Omental fat pad (tissue), 4 donors: ENCODE data around the gene NHLRC3. TPM values are rescaled to one million over a fixed set of nuclear protein-coding genes. Genes with fewer than 3 reads are reported as not detected.
"Not testable (repeated sequence)": the region's sequence is repeated elsewhere in the genome, so short reads cannot be mapped to it uniquely, and the experiment has no call there.

Source experiments
- ATAC-seq: fragments of 150-250 bp; one replicate; pipeline ENCODE4 v1.9.1; 2016; ENCODE audit warnings: mild to moderate bottlenecking, moderate library complexity; ENCODE audit not compliant: low FRiP score
- DNase-seq: peaks from one replicate; pipeline ENCODE4 v3.0.0-alpha.2; 2019; ENCODE audit warnings: low spot score
- CTCF ChIP-seq, 3 donors: fragments of 450-650 bp; IDR thresholded peaks; one replicate each; pipeline ENCODE4 v1.5.1; 2016 to 2017; ENCODE audit warnings: antibody characterized with exemption in 3 of 3, mild to moderate bottlenecking in 3 of 3, moderate library complexity in 2 of 3
- total RNA-seq, 4 donors: library from RNA; depleted of rRNA; stranded (reverse); fragments of >200 nt; gene quantifications; one replicate each; pipeline ENCODE4 v1.1.0, GENCODE V29; 2016

NHLRC3 gene
- total RNA-seq, 4 donors from 2014 or later = 18.4 to 25.2 (median 23.3) TPM

- DNase-seq (no peak), ATAC-seq (no peak)
- no peak for TF ChIP-seq CTCF (IDR thresholded peaks at IDR 0.05)
Measured at GRCh38 chr13:39052944-39053343, 14.7 kb downstream of the NHLRC3 start.

GRCh38 chr13:39054112-39054511 lies 15.9 kb downstream of the NHLRC3 start:
- TF ChIP-seq CTCF (IDR thresholded peaks at IDR 0.05) = no peak
- ATAC-seq (no peak), DNase-seq (no peak)

- no peak for ATAC-seq
- DNase-seq = no peak
- no peak for TF ChIP-seq CTCF (IDR thresholded peaks at IDR 0.05)
Measured at GRCh38 chr13:39056018-39056417, 17.8 kb downstream of the NHLRC3 start.

- no peak for TF ChIP-seq CTCF (IDR thresholded peaks at IDR 0.05)
- ATAC-seq = no peak
- DNase-seq = no peak
Measured at GRCh38 chr13:39058040-39058439, 19.8 kb downstream of the NHLRC3 start.

- DNase-seq (no peak), ATAC-seq (no peak)
- no peak for TF ChIP-seq CTCF (IDR thresholded peaks at IDR 0.05)
Measured at GRCh38 chr13:39062004-39062403, 23.7 kb downstream of the NHLRC3 start.

- DNase-seq = no peak
- TF ChIP-seq CTCF (IDR thresholded peaks at IDR 0.05) = no peak
- ATAC-seq = no peak
Measured at GRCh38 chr13:39072842-39073241, 34.6 kb downstream of the NHLRC3 start.

- DNase-seq (no peak), ATAC-seq (no peak)
- no peak for TF ChIP-seq CTCF (IDR thresholded peaks at IDR 0.05)
Measured at GRCh38 chr13:39073983-39074382, 35.7 kb downstream of the NHLRC3 start.

- not testable (repeated sequence) for DNase-seq, ATAC-seq
Measured at GRCh38 chr13:39086251-39086945, 48.1 kb downstream of the NHLRC3 start.
